ENCODE results near the gene NEO1.
"Not testable (repeated sequence)": the region's sequence is repeated elsewhere in the genome, so short reads cannot be mapped to it uniquely, and the experiment has no call there.

NEO1 gene

DNA sequence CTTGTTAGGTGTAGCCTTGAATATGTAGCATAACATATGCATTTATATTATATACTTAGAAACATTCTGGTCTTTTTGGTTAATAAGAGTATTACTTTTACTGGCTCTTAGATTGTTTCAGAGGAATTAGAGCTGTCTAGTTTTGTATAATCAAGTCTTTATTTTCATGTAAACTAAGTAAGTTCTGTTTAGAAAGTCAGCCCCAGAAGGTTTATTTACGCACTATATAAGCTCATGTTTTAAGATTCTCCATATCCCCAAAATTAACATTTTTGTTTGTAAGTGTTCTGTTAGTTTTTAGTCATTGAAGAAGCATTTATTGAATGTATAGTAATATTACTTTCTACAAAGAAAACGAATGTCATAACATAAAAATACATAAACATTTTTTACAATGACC, 158.4 kb downstream of the NEO1 start:
- DNase-seq = no peak

DNA sequence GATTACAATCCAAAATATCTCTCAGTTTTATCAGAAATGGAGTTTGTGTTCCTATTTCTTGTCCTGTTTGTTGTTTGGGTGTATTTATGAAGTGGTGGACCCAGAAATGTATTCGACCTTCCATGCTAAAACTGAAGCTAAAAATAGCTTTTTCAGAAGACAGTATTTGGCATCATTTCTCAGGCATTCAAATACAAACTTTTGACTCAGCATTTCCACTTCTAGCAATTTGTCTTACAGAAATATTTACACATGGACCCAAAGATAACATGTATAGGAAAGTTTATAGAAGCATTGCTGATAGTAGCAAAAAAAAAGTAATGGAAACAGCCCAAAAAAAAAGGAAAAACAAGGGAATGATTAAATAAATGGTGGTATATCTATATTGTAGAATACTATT, 160.2 kb downstream of the NEO1 start:
- no peak for DNase-seq

- DNase-seq = not testable (repeated sequence)
These were observed 169.2 kb downstream of the NEO1 start for GRCh38 chr15:73221450-73221849.

GRCh38 chr15:73225358-73226015, 173.2 kb downstream of the NEO1 start:
- DNase-seq = no peak

DNA sequence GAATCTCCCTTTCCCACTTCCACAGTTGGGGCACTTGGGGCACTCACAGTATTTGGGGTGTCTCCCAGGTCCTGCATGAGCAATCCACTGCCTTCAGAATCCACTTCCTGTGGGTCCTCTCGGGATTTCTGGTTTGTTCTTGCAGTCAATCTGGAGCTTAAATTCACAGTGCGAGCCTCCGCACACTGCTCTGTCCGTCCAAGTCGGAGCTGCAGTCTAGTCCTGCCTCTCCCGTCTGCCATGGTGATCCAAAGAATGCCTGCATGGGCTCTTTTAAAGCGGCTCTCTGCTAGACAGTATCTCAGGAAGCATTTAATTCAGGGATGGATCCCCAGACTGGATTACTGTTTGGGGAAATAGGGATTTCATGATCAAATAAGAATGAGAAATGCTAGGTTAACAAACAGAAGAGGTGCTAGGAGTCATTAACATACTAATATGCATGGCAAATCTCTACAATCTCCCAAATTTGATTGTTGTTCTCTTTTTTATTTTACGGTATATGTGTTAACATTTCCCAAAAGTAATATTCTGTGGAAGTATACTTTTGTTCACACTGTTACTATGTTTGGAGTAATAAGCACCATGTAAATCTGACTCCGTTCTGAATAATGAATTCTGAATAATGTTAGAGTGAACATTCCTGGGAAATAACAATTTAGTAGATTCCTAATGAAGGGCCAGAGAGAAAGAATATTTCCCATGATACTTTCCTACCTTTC, 174.0 kb downstream of the NEO1 start:
- DNase-seq = no peak

- DNase-seq = no peak
These were observed 175.3 kb downstream of the NEO1 start for GRCh38 chr15:73227433-73228056.

- no peak for DNase-seq
These were observed 175.9 kb downstream of the NEO1 start for GRCh38 chr15:73228128-73228646.

- no peak for DNase-seq
These were observed 179.6 kb downstream of the NEO1 start for GRCh38 chr15:73231661-73232419.

- DNase-seq = no peak
These were observed 180.5 kb downstream of the NEO1 start for GRCh38 chr15:73232776-73233175.

DNA sequence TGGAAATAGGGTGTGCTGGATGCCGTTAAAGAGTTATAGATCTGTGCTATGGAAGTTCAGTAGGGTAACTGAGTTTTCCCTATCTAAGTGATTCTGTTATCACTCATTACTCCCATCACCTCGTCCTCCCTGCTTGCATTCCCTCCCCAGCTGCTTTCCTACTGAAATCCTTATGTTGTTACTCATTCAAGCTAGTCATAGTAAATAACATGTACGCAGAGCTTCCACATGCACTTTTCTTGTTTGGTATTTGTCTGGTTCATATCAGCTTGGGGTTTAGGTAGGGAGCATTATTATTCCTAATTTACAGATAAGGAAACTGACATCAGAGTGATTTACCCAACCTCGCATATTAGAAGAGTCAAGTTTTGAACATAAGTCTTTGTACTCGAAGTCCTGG, 181.4 kb downstream of the NEO1 start:
- no peak for DNase-seq

- DNase-seq = no peak
These were observed 185.6 kb downstream of the NEO1 start for GRCh38 chr15:73237910-73238309.

GRCh38 chr15:73239564-73240215, 187.4 kb downstream of the NEO1 start:
- DNase-seq = no peak

DNA sequence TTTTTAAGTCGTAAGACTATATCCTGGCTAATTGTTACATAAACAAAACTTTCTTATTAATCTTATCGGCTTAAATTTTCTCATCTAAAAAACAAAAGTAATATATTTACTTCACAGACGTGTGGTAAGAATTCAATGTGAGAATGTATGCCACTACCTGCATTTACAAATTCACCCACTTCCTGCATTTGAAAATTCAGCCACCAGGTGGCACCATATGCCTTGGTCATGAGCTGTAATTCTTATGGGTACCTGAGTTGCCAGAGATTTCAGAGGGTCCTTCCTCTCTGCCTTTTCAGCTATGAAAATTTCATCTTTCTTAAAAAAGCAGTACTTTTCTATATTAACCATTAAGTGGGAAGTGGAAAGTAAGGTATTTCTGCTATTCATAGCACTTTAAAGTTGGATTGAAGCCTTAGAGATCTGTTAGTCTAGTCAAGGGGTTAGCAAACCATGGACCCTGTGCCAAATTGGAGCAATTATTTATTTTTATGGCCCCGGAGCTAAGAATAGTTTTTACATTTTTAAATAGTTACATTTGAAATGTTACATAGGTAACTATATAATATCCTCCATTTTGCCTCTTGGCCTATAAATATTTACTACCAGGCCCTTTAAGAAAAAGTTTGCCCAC, 188.7 kb downstream of the NEO1 start:
- DNase-seq = peak; percentile 40

GRCh38 chr15:73244333-73244732, 192.1 kb downstream of the NEO1 start:
- DNase-seq = no peak

DNA sequence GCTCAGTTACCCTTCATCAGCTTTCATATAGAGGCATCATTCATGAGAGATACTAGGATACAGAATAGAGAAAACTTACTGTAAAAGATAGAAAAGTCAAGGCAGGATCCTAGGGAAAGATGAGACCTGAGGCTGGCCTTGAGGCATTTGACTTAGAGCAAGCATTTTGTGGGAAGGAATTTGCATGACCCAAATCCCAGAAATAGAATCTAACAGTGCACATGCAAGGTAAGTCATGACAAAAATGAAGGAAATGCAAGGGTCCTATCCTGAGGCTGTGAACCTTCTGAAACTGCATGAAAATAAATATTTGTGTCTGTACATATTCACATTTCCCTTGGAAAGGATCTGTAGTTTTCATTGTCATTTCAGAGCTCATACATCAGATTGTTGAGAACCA, 194.2 kb downstream of the NEO1 start:
- DNase-seq = no peak

GRCh38 chr15:73246898-73247297, 194.6 kb downstream of the NEO1 start:
- no peak for DNase-seq

DNA sequence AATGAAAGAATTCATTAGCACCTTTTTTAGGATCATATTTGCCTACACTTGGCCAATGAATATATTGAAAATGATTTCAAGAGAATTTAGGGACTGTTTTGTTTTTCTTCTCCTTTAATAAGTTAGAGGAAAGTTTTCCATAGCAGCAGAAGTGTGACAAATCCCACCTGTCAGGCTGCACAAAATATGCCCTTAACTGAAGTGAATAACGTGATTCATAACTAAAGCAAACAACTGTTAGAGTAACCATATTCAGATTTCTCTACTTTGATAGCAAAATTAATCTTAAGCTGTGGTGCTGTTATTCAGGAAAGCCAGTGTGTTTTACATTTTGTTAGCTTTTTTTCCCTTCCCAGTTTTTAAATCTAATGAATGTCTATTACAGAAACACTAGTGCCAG, 195.1 kb downstream of the NEO1 start:
- DNase-seq = no peak

GRCh38 chr15:73249499-73249898, 197.2 kb downstream of the NEO1 start:
- no peak for DNase-seq

GRCh38 chr15:73254598-73254997, 202.3 kb downstream of the NEO1 start:
- DNase-seq = no peak

- DNase-seq = no peak
These were observed 206.2 kb downstream of the NEO1 start for GRCh38 chr15:73258271-73259108.

DNA sequence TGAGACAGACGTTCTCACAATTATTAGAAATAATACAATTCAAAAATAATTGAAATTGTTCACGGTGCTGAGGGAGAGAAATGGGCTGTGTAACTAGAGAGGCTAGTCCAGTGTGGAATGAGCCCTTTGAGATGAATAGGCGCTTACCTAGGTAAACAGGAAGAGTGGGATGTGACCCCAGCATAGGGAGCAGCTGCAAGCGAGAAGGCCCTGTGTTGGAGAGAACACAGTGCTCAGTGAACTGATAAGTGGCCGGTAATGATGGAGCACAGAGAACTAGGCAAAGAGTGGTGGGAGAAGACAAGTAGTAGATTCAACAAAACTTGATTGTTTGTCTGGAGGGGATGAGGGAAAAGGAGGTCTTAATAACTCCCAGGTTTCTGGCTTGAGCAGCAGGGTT, 212.6 kb downstream of the NEO1 start:
- DNase-seq = no peak

Measured in effector CD8-positive, alpha-beta T cell (primary cell).